GM19468 (cell line): ENCODE data around the gene PSMB9.
"Not testable (repeated sequence)": the region's sequence is repeated elsewhere in the genome, so short reads cannot be mapped to it uniquely, and the experiment has no call there.

Source experiments
- ATAC-seq: cut with Tn5 transposase; IDR thresholded peaks from one replicate; pipeline ENCODE4 v1.9.1; 2021; ENCODE audit warnings: mild to moderate bottlenecking, moderate library complexity, moderate number of reproducible peaks; ENCODE audit not compliant: unreplicated experiment; ENCODE audit errors: extremely low read depth

The PSMB9 gene

DNA sequence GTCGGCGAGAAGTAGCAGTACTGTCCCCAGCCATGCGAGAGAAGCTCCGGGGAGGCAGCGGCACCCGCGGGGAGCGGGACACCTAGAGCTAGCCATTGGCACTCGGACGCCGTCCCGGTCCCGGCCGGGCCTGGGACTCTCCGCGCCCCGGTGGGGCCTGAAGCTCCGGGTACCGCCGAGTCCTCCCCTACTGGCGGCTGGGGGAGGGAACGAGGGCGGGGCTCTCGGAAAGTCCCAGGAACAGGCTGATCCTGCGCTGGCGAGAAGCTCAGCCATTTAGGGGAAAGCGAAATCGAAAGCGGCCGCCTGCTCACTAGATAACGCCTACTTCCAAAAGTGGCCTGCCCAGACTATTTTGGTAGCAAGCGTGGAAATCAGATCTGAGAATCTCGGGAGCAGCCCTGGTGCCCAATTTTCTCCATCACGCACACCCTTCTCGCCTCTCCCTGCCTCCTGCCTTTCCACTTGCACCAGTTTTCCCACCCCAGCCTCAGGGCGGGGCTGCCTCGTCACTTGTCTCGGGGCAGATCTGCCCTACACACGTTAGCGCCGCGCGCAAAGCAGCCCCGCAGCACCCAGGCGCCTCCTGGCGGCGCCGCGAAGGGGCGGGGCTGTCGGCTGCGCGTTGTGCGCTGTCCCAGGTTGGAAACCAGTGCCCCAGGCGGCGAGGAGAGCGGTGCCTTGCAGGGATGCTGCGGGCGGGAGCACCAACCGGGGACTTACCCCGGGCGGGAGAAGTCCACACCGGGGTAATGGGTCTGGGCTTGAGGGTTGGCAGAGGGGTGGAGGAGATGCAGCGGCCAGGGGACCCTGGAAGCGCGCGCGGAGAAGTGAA lies at the start of gene PSMB9, which contains the start of gene TAP1:
Gene PSMB9, plus strand, starts transcription at position 652 of the 835 bp plus-strand sequence. Its CDS starts 38 bp downstream, at position 690.
Gene TAP1, minus strand, starts transcription at position 164 of the 835 bp plus-strand sequence. Its CDS starts 68 bp downstream, at position 96.
- peak; percentile 61 for ATAC-seq

DNA sequence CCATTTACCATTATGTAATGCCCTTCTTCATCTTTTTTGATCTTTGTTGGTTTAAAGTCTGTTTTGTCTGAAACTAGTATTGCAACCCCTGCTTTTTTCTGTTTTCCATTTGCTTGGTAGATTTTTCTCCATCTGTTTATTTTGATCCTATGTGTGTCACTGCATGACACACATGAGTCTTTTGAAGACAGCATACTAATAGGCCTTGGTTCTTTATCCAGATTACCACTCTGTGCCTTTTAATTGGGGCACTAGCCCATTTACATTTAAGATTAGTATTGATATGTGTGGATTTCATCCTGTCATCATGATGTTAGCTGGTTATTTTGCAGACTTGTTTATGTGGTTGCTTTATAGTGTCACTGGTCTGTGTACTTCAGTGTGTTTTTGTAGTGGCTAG lies 48.6 kb upstream of the PSMB9 start:
- ATAC-seq, result not testable (repeated sequence)

DNA sequence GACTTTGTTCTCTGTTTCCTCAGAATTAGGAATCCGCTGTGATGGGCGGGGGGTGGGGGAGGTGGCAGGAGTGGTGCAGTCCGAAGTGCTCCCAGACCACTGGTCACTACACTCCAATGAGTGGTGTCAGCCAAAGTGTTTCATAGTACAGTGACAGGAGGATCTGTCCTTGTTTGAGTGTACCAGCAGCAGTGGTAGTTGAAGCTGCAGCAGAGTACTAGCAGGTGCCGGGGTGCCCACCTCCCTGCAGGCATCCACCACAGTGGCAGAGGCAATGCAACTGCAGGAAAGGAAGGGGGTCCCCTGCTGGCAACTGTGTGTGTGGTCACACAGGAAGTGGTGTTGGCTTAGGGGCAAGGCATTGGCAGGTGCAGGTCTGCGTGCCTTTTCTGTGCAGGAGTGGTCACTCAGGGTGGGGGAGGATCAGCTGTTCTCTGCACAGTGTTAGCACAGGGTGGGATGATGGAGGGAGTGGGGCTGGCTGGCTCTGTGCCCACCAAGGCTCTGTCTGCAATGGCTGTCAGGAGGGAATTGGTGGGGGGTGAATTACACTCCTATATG lies 46.9 kb upstream of the PSMB9 start:
- ATAC-seq, result no peak

DNA sequence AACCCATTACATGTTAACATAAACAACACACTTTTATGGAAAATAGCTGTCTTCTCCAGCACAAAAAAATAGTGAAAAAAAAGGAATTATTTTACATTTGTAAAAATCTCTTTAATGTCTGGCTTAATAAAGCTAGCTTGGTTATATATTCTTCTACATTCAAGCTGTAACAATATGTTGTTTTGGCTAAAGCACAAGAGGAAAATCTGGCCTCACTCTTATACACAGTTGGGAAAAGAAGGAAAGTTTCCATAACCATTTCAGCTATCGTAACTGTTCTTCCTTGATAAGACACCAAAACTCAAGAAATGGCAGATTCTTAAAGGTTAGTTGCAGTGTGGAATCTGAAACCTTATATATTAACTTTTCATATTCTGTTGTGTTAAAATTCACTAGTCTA lies 44.8 kb upstream of the PSMB9 start:
- no peak for ATAC-seq

DNA sequence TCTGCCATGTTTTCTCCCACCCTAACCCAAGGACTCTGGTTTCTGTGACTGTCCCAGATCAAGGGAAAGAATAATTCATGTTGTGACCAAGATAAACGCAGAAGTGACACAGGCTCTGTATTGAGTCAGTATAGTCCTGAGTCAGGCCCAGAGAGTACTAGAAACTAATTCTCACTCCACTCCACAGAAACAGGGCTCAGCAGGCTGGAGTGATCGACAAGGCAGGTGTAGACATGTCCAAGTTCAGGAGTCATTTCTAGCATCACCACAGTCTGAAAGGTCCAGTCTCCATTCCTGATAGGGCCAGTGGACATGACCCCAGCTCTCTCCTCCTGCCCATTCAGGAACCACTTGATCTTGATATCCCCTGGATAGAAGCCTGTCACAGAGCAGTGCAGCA lies 39.8 kb upstream of the PSMB9 start:
- no peak for ATAC-seq

DNA sequence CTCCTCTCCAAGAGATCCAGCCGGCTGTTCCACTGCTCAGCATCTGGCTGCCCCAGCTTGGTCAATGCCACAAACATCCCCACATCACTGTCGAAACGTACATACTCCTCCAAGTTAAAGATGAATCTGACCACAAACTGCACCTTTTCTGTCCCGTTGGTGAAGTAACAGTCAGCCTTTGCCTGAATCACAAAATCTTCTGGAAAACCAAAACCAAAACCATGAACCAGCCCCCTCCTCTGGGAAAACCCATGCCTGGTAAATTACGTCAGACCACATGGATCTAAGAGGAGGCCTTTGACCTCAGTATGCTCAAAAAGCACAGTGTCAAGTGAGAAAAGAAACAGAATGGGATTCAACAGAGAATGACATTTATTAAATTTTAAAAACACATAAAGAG lies 38.9 kb upstream of the PSMB9 start:
- ATAC-seq, result no peak

DNA sequence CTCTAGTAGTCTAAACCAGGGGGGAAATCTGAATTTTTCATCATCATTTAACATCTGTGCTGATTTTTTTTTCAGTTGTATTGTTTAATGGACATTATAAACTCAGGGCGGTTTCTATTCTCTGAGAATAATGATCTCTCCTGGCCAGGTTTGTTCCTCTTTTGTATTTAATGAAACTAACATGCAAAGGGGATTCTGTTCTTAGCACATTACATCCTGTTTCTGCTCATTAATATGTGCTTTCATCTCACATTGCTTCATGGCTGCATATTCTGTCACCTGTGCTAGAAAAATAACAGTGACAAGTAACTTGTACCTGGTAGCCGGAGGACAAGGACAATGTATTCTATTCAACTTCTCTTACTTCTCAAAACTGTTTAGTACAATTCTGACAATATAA lies 38.0 kb upstream of the PSMB9 start:
- no peak for ATAC-seq

DNA sequence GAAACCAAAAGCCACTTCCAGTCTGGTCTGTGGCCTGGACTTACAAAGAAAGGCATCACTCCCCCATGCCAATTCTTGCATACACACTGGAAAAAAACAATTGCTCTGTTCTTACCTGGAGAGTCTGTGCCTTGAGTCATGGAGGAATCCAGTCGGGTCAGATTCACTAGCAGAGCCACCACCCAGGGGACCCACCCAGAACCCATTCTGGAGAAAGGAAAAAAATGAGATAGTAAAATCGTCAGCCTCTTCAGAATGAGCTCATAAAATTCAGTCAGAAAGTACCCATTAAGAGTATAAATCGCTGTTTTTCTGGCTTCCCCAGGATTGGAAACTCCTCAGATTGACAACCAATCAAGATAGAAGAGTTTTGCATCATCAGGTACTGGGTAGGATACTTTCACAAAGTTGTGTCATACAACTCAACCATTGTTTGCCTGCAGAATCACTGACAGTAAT lies 37.2 kb upstream of the PSMB9 start, which contains the start of gene HLA-DOB:
Gene HLA-DOB, minus strand, starts transcription at position 257 of the 459 bp plus-strand sequence. Its CDS starts 51 bp downstream, at position 206.
- no peak for ATAC-seq

DNA sequence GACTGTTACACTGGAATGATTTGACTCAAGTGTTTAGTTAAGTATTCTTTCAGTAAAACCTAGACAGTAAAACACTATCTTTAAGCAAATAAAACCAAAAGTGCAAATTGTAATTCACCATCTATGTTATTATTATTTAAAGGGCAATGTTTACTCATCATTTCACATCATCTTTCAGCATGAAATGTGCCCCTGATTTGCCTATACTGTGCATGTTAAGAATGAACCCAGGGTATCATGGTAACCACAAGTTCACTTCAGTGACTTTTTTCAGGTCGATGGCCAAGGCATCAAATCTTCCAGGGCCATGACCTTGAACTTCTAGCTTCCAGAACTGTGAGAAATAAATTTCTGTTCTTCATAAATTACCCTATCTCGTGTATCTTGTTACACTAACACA lies 35.1 kb upstream of the PSMB9 start:
- no peak for ATAC-seq

DNA sequence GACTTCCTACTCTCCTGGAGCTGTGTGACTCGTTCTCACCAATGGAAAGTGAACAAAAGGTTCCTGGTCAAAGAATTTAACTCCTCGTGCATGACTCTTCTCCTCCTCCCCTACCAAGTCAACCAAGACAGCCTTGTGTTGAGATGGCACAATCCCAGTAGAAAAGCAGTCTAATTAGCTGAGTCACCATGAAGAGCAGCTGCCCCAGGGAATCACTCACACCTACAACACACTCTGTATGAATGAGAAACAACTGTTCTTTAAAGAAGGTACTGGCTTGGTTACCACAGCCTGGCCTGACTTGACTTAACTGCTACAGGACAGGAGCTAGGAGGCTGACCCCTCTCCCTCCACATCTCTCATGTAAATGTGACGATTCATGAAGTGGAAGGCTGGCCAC lies 34.3 kb upstream of the PSMB9 start:
- ATAC-seq, result no peak

DNA sequence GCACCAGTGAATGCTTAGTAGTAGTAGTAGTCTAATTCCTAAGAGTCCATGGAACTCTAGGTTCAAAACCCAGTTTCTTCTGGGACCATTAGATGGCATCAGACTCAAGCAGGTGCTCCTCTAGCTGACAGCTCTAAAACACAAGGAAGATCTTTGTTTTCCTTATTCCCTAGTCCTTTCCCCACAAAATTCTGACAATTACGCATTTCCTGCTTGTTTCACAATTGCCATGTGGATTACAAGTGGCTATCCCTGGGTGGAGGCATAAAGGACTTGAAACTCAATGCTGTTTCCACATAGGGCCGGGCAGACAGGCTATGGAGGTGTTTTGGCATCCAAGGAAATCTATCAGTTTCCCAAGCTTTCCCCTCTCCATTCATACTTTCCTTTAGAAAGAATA lies 28.0 kb upstream of the PSMB9 start:
- ATAC-seq, result no peak

DNA sequence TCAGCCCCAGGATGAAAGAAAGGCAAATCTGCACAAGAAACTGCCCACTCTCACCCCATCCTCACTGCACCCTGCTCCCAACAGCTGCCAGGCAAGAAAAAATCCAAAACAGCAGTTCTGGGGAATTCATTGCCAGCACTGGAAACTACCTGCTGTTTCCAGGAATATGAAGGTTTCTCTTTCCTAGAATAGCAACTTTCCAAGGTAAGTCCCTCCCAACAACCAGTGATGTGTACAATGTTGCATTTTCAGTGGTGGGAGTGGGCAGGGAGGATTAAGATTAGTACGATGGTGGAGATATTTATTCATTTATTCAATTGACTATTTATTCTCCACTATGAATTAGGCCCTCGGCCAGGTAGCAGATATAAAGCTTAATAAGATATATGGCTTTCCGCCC lies 27.0 kb upstream of the PSMB9 start:
- ATAC-seq, result no peak

DNA sequence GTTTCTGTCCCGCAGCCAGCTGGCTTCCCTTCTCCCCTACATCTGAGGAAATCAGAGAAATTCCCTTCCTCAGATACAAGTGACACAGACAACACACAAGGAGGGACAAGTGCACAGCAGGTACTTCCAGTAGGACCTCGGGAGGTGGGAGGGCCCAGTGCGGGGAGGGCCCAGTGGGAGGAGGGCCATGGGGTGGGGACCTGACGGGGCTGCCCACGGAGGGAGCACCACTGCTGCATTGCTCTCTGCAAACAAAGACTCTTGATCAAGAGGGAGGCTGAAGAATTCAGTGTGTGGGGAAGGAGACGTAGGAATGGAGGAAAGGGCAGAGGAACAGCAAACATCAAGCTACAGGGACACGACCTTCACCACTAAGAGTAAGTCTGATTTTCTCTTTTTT lies 24.5 kb upstream of the PSMB9 start:
- no peak for ATAC-seq

DNA sequence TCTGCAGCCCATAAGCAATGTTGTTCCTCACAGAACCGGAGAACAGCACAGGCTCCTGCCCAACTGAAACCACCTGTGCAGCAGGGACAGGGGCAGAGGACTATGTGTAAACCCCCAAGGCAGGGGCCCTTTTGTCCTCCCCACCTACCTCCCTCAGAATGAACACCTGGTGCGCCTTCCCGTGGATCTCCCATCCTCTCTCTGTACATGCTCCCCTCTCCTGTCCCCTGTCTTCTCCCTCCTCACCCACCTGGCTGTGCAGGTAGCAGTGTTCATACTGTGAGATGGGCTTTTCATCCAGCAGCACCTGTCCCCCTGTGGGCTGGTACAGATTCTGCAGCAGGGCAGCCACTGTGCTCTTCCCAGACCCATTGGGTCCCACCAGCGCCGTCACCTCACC lies 24.0 kb upstream of the PSMB9 start:
- no peak for ATAC-seq

DNA sequence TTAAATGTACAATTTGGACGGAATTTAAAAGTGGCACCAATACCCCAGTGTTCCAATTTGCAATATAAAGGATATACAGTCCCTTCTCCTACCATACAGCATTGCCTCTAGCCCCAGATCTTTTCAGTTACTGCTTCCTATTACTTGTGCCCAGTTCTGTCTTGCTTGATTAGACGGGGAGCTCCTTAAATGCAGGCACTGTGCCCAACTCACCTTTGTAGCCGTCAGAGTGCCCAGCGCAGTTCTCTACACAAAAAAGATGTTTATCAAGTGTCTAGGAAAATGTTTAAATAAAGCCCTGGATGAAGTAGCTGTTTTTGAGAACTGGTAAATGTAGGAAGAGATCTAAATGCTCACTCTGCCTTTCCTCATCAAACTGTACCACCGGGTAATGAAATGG lies 23.1 kb upstream of the PSMB9 start:
- no peak for ATAC-seq

DNA sequence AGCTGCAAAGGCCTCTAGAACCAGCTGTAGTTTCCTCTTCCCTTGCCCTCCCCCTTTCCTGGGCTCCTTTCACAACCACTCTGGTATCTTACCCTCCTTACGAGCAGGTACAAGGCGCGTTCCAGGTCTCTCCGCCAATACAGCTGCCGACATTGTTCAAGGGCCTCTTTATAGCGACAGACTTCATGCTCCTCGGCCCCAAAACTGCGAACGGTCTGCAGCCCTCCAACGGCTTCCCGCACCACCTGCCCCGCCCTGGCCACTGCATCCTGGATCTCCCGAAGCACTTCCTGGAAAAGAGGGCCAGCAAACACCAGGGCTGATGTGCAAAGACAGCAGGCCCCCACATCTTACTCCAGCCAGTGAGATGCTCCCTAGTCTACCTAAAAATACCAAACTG lies 21.5 kb upstream of the PSMB9 start:
- ATAC-seq, result no peak

DNA sequence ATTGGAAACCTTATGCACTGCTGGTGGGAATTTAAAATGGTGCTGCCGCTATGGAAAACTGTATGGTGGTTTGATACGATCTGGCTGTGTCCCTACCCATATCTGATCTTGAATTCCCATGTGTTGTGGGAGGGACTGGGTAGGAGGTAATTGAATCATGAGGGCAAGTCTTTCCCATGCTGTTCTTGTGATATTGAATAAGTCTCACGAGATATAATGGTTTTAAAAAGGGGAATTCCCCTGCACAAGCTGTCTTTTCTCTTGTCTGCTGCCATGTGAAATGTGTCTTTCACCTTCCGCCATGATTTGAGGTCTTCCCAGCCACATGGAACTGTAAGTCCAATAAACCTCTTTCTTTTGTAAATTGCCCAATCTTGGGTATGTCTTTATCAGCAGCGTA lies 20.3 kb upstream of the PSMB9 start:
- no peak for ATAC-seq

DNA sequence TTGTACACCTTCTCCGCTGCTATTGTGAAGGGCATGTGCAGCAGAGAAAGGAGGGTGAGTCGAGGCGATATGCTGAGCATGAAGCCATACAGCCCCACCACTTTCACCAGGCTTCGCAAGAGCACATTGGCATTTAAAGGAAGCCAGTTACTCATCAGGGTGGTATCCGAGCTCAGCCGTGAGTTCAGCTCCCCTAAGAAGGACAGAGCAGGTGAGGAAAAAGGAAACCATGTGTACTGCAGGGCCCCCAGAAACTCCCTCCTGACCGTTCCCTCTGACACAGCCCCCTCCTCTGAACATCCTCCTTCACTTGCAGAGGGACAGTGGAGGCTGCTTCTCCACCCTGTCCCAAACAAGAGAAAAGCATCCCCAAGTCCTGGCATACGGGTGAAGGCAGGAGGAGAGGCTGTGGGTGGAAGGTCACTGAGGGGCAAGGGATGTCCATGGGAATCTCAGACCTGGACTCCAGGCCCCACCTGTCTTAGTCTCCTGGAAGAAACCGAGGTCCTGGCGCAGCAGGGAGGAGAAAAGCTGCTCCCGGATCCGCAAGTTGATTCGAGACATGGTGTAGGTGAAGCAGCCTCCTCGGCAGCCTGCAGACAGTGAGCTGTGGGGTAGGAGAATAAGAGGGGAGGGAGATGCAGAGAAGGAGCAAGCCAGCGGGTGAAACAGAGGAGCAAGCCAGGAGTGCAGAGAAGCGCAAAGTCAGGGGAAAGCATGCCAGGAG lies 18.7 kb upstream of the PSMB9 start:
- ATAC-seq, result no peak

DNA sequence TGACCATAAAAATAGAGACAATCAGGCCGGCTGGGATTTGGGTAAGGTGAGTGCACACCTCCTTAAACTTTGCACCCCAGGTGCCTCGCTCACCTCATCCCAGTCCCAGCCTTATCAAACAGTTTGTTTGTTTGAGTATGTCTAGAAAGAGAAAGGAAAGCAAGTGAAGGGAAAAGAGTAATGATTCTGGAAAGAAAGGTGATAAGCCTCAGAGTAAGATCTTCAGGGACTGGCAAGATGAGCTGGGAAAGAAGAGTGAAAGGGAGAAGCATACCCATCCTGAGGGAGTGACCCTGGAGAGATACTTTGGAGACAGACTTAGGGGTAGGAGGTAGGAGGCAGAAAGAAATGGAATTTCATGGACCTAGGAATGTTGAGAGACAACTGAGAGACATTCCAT lies 17.1 kb upstream of the PSMB9 start:
- no peak for ATAC-seq

DNA sequence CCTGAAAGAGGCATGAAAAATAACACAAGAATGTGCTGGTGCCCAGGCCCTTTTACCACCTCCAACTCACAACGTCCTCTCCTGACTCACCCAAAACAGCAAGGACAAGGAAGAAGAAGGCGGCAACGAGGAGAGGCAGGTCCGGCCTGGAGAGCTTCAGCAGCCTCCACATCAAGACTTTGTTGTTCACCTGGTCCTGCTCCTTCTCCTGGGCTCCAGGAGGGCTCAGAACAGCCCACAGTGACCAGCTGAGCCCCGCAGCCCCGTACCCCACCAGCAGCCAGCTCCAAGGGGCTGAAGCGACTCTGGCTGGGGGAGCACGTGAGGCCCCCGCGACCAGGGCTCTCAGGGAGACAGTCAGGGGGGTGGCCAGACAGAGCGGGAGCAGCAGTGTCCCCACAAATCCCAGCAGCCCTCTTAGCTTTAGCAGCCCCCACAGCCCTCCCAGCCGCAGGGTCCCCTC lies 16.3 kb upstream of the PSMB9 start:
- no peak for ATAC-seq
